HG03196 (cell line): ENCODE measurements around the gene POLR2F.

Experiments
- ATAC-seq: cut with Tn5 transposase; IDR thresholded peaks from one replicate; pipeline ENCODE4 v1.9.1; 2021; ENCODE audit not compliant: unreplicated experiment

The POLR2F gene

DNA sequence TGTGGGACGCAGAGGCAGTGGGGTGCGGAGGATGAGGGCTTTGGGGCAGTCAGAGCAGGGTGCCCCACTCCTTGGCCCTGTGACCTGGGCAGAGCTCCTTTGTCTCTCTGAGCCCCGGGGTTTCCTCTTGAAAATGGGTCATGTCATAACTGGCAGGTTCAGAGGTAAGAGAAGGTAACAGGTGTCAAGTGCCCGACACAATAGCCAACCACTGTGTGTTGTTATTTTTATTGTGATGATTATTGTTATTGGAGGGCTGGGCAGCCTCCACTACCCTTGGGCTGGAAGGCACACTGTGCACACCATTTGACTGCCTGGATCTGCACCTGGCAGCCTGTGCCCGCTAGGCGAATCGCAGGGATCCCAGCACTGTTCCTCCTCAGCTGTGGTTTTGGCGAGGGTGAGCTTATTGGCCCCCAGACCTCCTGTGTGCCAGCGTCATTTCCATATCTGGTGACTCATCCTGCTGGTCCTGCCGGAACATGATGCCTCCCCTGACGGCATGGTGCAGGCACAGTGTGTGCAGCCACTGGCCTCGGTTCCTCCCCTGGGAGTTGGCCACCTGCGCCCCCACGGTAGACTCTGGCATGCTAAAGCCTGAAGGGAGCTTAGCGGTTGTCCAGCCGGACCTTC, 46.3 kb downstream of the POLR2F start:
- no peak for ATAC-seq

DNA sequence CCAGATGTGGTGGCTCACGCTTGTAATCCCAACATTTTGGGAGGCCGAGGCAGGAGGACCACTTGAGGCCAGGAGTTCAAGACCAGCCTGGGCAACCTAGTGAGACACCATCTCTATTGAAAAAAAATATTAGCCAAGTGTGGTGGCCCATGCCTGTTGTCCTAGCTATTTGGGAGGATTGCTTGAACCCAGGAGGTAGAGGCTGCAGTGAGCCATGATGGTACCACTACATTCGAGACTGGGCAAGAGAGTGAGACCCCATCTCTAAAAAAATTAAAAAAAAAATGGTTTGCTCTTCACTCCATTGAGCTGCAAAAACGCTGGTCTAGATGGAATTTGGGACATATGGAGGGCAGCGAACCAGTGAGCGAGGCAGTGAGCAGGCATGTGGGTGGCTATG, 52.4 kb downstream of the POLR2F start:
- ATAC-seq, result no peak

DNA sequence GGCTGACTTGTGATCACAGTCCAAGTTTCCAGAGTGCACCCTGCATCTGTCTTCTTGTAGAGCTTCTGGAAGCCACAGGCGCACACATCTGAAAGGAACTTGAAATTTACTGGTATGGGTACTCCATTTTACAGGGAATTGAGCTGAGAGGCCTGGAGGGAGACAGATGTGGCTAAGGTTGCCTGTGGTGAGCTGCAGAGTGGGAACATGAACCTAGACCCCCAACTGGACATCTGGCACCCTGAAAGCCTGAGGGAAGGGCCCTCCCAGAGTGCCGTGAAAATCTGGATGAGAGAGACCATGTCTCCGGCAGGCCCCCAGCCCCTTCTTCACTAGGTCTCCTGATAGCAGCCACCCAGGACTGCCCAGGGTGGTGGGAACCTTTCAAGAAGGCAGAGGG, 53.4 kb downstream of the POLR2F start:
- no peak for ATAC-seq

DNA sequence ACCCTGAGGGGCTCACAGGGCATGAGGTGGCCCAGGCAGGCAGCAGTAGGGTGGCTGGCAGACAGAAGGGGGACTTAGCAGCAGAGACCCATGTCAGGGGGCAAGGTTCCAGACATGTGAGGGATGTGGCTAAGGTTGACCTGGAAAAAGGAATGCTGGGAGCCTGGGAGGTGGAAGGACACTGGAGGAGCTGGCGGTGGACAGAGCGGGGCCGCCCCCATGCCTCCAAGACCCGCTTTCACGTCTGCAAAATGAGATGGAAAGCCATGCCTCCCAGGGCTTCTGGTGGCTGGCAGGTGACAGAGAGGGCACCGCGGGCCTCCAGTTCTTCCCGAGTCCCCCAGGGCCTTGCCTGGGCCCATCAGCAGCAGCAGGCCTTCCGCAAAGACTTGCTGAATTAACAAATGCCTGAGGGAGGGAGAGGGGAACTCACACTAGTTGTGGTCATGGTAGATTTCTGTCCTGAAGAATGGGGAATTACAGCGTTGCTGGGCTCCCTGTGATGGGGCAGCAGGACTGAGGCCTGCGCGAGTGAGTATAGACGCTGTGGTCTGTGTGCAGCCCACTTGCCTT, 53.9 kb downstream of the POLR2F start:
- no peak for ATAC-seq

DNA sequence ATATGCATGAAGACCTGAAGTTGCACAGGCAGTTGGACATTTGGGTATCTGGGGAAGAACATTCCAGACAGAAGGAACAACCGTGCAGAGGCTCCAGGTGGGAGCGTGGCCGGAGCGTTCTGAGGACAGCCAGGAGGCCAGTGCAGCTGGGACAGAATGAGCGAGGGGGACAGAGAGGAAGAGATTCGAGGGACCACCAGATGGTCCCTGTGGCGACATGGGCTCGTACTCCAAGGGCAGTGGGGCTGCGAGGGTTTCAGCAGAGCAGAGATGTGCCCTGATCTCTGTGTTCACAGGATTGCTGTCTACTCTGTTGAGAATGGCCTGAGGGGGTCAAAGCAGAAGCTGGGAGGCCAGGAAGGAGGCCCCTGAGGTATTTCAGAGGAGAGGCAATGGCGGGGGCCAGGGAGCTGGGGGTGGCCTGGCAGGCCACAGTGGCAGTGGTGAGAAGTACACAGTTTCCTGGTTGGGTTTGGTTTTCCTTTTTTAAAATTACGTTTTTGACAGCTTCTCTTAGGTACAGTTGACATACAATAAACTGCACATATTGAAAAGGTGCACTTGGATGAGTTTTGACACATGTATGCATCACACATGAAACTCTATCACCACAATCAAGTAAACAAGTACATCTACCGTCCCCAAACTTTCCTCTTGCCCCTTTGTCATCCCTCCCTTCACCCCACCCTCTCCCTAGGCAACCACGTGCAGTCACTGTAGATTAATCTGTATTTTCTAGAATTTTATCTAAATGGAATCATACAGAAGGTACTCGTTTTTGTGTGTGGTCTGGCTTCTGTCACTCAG, 55.7 kb downstream of the POLR2F start:
- no peak for ATAC-seq

DNA sequence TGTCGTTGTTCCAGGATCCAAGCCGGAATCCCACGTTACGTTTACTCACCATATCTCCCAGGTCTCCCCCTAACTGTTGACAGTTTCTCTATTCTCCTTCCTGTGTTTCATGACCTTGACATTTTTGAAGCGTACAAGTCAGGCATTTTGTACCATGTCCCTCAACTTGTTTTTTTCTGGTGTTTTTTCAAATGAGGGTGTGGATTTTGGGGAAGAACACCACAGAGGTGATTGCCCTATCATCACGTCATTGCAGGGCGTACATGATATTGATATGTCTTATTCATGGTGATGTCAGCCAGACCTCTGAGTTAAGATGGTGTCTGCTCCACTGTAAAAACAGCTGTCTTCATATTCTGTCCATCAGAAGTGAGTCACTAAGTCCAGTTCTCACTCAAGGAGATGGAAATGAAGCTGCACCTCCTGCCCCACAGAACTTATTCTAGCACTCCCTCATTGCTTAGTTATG, 59.1 kb downstream of the POLR2F start:
- ATAC-seq, result no peak

DNA sequence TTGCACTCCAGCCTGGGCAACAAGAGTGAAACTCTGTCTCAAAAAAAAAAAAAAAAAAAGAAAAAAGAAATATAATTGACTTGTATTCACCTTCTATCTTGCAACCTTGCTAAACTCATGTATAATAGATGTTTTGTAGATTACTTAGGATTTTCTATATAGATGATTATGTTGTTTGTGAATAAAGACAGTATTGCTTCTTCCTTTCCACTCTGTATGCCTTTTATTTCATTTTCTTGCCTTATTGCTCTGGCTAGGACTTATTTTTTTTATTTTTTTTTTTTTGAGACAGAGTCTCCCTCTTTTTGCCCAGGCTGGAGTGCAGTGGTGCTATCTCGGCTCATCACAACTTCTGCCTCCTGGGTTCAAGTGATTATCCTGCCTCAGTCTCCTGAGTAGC, 60.6 kb downstream of the POLR2F start:
- no peak for ATAC-seq

DNA sequence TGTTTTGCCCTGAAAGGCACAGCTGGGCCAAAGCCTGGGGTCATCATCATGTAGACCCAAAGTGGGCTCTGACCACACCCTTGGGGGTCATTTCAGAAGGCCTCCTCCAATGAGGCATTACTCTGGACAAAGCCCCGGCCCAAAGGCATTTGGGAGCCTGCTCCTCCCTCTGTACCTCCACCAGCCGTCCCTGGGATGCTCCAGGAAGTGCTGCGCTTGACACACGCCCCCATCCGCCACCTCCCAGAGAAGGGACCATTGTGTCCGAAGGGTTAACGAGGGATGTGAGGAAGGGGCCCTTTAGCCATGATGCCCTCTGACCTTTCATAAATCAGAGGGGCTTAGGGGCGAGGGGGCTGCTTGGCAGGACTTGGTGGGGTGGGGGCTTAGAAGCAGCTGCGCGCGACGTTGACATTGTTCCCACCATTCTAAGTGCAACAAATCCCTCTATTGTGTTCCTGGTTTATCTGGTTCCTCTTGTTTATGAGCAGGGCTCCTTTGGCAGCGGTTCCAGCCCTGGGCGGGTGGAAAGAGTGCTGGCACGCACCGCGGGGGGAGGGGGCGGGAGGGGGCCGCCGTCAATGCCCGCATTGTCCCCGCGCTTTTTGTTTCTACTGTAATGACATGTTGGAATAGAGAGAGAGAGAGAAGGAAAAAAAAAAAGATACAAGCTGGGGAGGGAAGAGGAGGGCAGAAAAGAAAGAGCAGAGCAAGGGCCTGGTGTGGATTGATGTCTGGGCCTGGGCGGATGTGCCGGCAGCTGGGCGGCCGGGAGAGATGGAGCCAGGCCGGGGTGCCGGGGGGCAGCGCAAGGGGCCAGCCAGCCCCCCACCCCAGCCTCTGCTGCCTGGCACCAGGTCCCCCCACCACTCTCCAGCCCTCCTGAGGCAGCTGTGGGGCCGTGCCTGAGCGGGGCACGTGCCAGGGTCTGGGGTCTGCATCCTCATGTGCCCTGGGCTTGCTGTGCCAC, 63.0 kb downstream of the POLR2F start:
- ATAC-seq, result no peak

DNA sequence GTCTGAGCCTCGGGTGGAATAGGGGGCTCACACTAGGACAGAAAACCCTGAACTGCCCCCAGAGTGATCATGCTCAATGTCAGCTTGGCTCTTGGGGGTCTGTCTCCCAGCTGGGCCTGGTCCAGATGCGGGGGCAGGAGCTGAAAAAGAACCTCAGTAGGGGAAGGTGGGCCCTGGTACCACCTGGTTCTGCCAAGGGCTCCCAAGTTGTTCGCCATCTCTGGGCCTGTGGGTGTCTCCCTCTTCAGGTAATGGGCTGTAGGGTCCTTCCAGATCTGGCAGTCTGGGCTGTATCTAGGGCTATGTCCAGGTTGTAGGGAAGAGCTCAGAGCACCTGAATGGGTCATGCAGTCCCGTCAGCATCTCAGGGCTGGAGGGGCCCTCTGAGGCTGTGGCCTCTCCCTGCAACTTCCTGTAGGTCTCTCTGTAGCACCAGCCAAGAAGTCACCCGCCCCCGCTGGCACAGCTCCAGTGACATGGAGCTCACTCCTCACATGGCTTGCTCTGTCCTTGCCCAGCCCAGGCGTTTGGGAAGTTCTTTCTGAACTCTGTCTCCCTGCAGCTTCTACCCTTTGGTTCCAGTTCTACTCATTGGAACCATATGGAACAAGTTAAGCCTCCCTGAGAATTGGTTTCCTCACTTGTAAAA, 63.9 kb downstream of the POLR2F start:
- no peak for ATAC-seq

DNA sequence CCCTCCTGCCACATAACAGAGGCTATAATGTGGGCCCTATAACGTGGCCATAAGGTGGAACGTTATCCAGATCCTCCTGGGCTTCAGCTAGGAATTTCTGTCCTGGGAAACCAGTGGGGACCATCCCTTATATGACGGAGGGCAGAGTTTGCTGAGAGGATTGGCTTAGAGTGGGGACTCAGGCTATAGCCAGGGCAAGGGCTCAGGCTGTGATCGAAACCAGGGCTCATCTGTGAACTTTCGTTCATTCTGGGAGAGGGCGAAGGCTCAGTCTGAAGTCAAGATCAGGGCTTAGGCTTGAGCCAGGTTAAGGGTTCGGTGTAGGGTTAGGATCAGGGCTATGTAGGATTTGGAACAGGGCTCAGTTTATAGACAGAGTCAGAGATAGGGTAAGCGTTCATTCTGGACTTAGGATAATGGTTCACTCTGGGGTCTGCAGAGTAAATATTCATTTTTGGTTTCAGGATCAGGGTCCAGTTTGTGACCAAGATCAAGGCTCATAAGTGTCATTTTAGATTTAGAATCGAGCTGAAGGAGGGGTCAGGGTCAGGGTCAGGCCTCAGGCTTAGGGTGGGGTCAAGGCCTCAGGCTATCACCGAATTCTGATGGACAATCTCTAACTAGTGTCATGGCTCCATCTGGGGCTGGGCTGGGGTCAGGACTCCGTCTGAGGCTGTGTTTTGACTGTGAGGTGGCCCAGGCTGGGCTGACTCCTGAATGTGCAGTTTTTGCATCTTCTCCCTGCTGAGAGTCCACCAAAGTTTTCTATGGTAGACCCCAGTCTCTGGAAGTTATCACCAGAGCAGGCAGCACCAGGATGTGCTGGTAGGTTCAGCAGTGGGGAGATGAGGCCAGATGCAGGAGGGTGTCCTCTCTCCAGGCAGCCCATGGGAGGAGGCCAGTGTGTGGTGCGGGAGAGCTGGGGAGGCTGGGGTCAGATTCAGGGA, 64.7 kb downstream of the POLR2F start:
- no peak for ATAC-seq
